ENCODE results near the gene RHOJ.

RHOJ gene

DNA sequence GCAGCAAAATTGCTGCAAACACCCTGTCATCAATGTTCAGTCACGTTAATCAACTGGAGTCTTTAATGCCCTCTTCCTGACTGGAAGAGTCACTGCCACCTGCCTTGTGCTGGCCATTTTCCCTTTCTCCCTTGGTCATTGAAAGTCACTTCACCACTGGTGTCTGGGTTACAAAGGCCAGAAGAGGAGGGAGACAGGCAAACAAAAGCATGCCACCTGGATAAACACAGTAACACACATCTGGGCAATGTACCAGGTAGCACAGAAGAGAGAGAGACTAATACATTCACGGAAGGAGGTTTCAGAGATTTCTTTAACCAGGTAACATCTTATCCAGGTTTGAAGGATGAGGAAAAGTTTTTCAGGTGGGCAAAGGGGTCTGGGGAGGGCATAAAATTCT lies 81.8 kb downstream of the RHOJ start:
- POLR2A ChIA-PET: no interaction called here
- TF ChIP-seq, protein P1, sequence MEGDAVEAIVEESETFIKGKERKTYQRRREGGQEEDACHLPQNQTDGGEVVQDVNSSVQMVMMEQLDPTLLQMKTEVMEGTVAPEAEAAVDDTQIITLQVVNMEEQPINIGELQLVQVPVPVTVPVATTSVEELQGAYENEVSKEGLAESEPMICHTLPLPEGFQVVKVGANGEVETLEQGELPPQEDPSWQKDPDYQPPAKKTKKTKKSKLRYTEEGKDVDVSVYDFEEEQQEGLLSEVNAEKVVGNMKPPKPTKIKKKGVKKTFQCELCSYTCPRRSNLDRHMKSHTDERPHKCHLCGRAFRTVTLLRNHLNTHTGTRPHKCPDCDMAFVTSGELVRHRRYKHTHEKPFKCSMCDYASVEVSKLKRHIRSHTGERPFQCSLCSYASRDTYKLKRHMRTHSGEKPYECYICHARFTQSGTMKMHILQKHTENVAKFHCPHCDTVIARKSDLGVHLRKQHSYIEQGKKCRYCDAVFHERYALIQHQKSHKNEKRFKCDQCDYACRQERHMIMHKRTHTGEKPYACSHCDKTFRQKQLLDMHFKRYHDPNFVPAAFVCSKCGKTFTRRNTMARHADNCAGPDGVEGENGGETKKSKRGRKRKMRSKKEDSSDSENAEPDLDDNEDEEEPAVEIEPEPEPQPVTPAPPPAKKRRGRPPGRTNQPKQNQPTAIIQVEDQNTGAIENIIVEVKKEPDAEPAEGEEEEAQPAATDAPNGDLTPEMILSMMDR (IDR thresholded peaks at IDR 0.05; ENCODE audit: control extremely low read depth, extremely low read depth, low read depth, missing control alignments): no peak
- CTCF ChIA-PET: no interaction called here
- DNase-seq (ENCODE audit: extremely low spot score): no peak

DNA sequence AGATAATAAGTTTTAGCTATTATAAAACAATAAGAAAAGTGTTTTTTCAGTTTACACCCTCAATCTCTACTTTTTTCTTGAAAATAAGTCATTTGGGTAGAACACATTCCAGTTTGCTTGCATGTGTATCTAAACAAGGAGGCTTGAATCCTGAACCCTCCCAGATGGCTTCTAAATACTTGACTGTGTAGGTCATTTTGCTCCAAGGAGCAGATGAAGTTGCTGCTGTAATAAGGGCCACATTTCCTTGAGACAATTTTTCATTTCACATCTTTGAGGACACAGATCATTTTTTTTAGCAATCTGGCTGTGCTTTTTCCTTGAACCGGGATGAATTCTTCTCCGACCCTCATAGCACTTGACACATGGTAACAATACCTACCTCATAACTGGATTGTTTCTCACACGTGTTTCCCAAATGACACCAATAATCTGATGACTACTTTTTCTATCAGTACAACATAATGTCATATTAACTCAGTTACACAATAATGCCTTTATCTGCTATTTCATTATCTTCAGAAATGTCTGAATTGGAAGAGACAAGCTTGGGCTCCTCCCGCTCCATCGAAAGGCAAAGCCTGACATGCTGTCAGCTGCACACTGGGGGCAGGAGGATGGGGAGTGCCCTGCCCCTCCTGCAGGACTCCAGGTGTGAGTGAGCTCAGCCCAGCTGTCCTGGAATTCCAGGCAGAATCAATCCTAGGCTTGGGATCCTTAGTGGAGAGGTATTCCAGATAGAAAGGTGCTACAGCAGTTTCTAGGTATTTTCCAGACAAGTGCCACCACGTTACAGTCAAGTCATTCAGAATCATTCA lies 83.6 kb downstream of the RHOJ start:
- ChIA-PET POLR2A (no interaction called here), CTCF (interaction anchor here (0.9 to 1.4 kb wide), 4 partner anchors 10 to 1161 kb away, joined by 3 to 6 read pairs (median 4); no protein-coding TSS in a partner anchor)
- TF ChIP-seq, protein P1 (IDR thresholded peaks at IDR 0.05; ENCODE audit: control extremely low read depth, extremely low read depth, low read depth, missing control alignments): no peak
- no peak for DNase-seq (ENCODE audit: extremely low spot score)

DNA sequence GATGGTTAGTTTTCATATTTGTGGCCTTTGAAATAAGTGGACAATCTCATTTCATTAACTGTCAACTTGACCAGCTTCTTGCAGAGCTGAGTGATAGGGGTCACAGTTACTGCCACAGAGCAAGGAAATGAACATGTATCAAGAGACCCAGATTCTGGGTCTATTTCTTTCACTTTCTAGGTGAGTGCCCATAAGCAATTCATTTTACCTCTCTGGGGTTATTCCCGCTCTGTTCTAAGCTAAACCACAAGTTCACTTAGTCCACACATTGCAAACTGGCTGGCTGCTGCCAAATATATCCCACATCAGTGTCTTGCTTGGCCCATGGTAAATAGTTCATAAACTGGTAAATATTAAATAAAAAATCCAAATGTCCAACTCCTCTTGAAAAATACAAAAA lies 84.6 kb downstream of the RHOJ start:
- ChIA-PET POLR2A (no interaction called here), CTCF (interaction anchor here (0.9 to 1.4 kb wide), 3 partner anchors 11 to 14 kb away, joined by 3 to 6 read pairs (median 3); no protein-coding TSS in a partner anchor)
- no peak for DNase-seq (ENCODE audit: extremely low spot score)
- TF ChIP-seq, protein P1 (IDR thresholded peaks at IDR 0.05; ENCODE audit: control extremely low read depth, extremely low read depth, low read depth, missing control alignments): no peak

- ChIA-PET POLR2A (no interaction called here), CTCF (interaction anchor here (0.8 to 3.9 kb wide), 2 partner anchors 9 to 13 kb away, joined by 3 to 13 read pairs; no protein-coding TSS in a partner anchor)
- TF ChIP-seq, protein P1 (IDR thresholded peaks at IDR 0.05; ENCODE audit: control extremely low read depth, extremely low read depth, low read depth, missing control alignments): no peak
- no peak for DNase-seq (ENCODE audit: extremely low spot score)
Measured at GRCh38 chr14:63290741-63291430, 86.6 kb downstream of the RHOJ start.

GRCh38 chr14:63292805-63293204 lies 88.6 kb downstream of the RHOJ start:
- ChIA-PET POLR2A (no interaction called here), CTCF (interaction anchor here (1.3 to 3.9 kb wide), 5 partner anchors 9 to 25 kb away, joined by 3 to 19 read pairs (median 4); no protein-coding TSS in a partner anchor)
- TF ChIP-seq, protein P1 (IDR thresholded peaks at IDR 0.05; ENCODE audit: control extremely low read depth, extremely low read depth, low read depth, missing control alignments): no peak
- no peak for DNase-seq (ENCODE audit: extremely low spot score)

DNA sequence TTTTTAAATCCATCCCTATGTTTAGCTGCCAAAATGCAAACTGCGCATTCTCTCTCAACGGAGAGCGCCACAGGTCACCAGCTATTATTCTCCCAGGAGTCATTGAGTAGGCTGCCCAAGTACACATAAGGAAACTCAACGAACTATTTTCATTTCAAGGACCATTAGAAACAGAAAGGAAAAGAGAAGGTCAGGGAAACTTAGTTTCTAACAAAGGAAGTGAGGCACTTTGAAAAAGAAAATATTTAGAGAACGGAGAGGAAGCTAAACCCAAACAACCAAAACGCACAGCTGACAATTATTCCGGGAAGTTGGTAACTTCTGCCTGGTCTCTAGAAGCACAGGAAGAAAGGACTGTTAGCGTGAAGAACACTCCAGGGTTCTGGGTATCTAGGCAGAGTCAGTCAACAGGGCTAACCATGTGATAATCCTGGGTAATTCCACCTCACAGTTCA lies 91.0 kb downstream of the RHOJ start:
- ChIA-PET POLR2A (no interaction called here), CTCF (interaction anchor here (1.0 to 3.3 kb wide), 2 partner anchors 11 to 15 kb away, joined by 3 to 19 read pairs; no protein-coding TSS in a partner anchor)
- TF ChIP-seq, protein P1 (IDR thresholded peaks at IDR 0.05; ENCODE audit: control extremely low read depth, extremely low read depth, low read depth, missing control alignments): no peak
- DNase-seq (ENCODE audit: extremely low spot score): no peak
